GM12801 (cell line): Measurements from ENCODE around the gene TSPO.

Experiments
- CTCF ChIP-seq: IDR thresholded peaks from one replicate; pipeline ENCODE4 v1.5.1; 2011; ENCODE audit warnings: control low read depth; ENCODE audit not compliant: insufficient read length; ENCODE audit errors: extremely low read depth

The TSPO gene

GRCh38 chr22:43136801-43137200, 14.6 kb upstream of the TSPO start:
- no peak for TF ChIP-seq CTCF

- no peak for TF ChIP-seq CTCF
Observed at GRCh38 chr22:43142880-43143562, 8.3 kb upstream of the TSPO start, which contains the start of gene MCAT. Gene MCAT, minus strand, starts transcription at chr22:43143398. Its CDS starts 50 bp downstream, at chr22:43143348.

GRCh38 chr22:43144949-43145348, 6.4 kb upstream of the TSPO start:
- no peak for TF ChIP-seq CTCF

- TF ChIP-seq CTCF: no peak
Observed at GRCh38 chr22:43147821-43148220, 3.5 kb upstream of the TSPO start.

- no peak for TF ChIP-seq CTCF
Observed at GRCh38 chr22:43148581-43148980, 2.8 kb upstream of the TSPO start.

- TF ChIP-seq CTCF: no peak
Observed at GRCh38 chr22:43150731-43151206, 590 bp upstream of the TSPO start.

GRCh38 chr22:43152003-43152356, 621 bp downstream of the TSPO start:
- no peak for TF ChIP-seq CTCF
